HG03558 (cell line): Measurements from ENCODE around the gene OGA.

Experiments used
- ATAC-seq: cut with Tn5 transposase; IDR thresholded peaks from one replicate; pipeline ENCODE4 v1.9.1; 2021; ENCODE audit warnings: moderate number of reproducible peaks; ENCODE audit not compliant: unreplicated experiment; ENCODE audit errors: extremely low read depth

The OGA gene

DNA sequence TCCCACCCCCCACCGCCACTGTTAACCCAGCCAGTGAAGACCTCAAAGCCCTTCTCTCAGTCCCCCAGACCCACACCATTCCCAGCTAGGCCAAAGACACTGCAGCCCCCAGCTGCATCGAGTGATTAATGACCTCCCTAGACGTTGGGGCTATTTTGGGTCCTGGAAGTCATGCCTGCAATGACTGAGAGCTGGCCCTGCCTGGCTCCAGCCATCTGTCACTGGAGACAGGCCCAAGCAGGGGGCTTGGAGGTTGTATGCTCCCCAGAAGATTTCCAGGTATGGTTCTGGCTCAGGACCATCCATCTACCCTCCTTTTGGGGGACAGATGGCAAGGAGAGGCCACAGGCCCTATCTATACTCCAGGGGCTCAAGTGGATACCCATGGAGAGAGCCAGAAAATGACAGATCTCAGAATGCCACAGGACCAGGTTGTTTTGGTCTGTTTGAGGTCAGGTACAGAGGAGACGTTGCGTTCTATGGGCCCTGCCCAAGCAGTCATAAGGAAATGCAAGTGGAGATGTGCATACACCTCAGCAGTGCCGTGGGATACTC lies 20.2 kb upstream of the OGA start:
- ATAC-seq = no peak

DNA sequence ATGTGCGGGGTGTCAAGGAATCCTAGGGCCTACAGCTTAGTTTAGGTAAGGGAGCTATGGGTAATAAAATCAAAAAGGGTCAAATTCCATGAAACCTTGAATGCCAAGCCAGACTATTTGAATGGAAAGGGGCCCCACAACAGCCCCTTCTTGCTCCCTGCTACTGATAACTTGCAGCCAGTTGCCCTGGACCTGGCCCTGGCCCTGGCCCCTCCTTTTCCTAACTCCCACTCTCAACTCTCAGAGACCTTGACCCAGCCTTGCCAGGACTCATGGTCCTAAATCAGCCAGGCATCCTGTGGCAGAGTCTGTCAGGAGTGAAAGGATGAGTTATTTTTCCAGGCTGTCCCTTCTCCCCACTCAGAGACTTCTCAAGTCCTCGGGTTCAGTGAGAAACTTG lies 19.5 kb upstream of the OGA start:
- no peak for ATAC-seq

DNA sequence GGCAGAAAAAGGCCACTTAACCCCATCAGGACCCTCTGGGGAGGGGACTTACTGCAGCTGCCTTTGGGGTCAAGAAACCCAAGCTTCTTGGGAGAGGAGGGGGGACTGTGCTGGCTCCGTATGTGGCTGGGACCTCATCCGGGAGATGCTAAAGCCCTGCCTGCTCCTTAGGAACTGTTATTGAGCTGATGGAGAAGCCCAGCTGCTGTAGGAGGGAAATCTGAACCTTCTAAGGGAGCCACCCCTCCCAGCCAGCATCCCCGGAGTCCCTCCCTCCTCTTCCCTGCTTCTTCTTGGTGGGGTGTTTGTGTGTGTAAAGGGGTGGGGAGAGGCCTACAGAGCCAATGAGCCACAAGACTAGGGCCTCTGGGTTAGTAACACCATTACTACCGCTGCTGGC lies 17.1 kb upstream of the OGA start:
- no peak for ATAC-seq

DNA sequence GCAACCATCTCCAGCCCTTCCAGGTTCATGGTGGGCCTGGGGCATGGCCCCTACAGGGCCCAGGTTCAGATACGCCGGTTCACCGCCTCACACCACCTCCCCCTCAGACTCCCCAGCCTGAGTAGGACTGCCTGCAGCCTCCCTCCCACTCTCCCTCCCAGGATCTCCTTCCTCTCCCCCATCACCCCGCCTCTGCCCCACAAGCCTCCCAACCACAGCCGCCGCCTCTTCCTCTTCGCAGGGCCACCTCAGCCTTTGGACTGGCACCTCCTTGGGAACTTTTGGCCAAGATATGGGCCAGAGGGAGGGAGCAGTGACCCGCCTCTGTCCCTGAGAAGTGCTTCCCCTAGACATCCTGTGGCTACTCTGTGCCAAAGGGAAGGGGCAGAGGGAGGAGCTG lies 16.1 kb upstream of the OGA start:
- no peak for ATAC-seq

DNA sequence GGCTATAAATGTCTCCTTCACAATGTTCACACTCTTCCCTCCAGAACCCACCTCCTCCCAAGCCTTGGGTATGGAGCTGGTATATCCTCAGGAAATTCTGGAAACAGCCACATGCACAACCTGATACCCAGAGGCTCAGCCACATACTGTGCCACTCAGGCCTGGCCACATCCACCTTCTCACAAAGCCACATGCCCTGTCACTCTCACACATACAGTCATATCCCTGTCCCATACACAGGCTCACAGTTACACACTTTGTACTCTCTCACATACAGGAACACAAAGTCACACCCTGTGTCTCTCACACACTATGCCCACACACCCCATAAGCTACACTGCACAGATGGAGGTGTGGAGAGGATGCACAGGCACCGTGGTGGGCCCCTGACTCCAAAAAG lies 15.2 kb upstream of the OGA start:
- ATAC-seq = no peak

DNA sequence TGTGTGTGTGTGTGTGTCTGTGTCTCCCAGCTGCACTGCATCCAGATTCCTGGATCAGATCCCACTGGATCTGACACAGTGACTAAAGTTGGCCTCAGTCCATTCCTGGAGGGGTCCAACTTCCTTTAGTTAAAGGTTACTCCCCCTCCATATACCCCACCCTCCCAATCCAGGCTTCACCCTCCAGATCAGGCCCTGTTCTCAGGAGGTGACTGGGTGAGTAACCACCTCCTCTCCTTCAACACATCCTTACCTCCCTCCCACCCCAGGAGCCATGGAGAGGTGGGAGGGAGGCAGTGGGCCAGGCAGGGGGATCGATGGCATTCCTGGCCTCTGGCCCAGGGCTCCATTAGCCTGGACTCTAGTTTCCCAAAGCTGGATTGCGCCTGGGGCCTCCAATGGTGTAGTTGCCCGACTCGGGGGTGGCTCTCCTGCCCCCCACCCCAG lies 14.1 kb upstream of the OGA start:
- ATAC-seq = no peak

DNA sequence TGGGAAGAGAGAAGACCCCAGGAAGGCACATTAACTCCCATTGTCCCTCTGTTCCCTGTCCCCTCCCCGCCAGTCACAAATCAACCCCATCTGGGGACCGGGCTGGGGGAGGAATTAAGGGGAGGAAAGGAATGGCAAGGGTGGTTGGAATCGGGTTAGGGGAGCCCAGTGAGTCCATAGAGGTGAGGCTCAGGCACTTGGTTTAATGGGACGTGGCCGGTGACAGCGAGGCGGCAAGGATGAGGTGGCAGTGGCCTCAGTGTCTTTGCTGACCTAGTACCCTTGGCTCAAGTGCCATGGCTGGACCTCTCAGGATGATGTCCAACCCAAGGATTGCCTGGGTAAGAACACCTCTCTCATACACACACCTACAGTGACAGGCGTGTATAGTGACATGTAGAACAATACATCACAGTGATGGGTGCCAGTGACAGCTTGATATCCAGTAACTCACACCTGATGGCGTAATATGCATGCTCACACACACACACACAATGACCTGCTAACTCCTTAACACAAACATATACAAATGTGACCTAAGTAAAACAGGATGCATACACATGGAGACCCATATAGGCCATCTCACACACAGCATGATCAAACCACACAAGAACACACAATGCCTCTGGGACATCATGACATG lies 13.0 kb upstream of the OGA start:
- ATAC-seq = no peak

DNA sequence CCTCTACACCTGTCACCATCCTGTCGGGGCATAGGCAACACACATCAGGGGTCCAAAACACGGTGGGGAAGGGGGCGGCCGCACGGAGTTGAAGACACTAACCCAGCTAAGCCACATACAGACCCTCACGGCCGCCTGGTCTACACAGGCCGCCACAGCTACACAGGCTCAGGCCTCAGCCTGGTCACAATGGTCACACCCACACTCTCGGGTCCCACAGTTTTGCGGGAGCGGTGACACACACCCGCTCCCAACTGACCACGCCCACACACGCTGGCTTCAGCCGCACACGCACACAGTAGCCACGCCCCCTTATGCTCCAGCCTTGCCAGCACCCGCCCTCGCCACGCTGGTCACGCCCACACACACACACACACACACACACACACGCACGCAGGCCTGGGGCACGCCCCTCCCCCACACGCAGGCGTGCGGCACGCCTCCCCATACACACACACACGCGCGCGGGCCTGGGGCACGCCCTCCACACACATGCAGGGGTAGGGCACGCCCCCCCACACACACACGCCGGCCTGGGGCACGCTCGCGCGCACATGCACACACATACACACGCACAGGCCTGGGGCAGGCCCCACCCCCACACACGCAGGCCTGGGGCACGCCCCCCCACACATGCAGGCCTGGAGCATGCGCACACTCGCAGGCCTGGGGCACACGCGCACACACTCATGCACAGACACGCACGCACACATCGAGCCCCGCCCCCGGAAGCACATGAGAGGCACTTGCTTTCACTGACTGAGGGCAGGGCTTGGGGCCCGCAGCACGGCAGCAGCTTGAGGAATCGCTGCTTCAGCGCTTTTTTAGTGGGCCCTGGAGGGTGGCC lies 12.3 kb upstream of the OGA start:
- peak; percentile 29 for ATAC-seq

DNA sequence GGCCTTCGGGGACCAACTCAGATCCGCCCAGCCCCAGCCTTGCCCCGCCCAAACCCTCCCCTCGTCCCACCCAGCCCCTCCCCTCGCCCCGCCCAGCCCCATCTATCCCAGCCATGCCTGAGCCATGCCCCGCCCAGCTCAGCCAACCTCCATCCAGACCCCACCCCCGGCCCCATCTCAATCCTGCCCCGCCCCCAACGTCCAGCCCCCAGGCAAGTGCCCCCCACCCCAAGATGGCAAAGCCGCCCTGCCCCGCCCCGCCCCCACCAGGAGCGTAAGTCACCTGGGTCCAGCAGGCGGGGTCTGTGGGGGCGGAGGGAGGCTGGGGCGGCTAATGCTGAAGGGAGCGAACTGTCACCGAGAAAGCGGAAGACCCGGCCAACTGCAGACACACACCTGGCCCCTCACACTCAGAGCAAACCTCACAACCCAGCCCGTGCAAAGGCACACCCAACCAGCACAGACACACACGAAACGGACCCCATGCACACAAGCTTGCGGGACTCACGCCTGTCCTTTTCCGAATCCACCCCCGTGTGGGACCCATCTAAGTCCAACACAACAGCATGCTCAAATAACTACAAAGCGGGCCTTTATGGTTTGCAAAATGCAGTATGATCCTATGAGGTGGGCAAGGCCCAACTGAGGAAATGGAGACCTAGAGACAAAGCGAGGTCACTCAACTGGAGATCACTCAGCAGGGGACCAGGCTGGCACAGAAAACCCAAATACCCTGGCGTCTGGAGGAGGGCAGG lies 11.5 kb upstream of the OGA start:
- ATAC-seq = peak; percentile 19

DNA sequence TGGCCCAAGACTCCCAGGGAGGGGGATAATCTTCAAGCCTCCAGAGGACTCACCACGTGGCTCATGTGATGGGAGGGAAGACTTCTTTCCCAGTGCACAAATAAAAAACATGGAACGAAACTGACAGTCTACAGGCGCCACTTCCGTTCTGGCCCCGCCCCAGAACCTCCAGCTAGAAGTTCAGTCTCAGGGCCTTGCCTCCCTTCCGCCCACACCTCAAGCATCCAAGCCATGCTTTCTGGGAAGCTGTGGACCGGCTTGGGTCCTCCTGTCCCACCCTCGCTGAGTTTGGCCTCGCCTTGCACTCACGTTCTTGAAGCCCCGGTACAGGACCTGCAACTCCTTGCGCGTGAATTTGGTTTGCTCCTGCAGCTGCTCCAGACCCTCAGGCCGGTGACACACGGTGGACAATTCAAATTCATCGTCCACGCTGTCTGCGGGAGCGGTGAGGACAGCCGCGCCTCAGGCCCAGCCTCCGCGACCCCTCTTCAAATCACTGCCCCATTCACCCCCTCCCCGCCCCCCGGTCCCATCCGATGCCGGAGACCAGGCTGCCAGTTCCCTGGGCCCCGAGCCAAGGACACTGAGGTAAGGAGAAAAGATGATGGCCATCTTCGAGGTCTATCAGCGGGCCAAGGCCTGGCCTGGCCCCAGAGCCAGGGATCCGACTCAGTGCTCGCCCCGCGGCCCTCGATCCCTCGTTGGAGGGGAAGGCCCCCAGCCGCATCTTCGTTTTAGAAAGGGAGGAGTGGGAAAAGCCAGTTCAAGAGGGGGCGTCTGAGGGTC lies 10.7 kb upstream of the OGA start:
- no peak for ATAC-seq

DNA sequence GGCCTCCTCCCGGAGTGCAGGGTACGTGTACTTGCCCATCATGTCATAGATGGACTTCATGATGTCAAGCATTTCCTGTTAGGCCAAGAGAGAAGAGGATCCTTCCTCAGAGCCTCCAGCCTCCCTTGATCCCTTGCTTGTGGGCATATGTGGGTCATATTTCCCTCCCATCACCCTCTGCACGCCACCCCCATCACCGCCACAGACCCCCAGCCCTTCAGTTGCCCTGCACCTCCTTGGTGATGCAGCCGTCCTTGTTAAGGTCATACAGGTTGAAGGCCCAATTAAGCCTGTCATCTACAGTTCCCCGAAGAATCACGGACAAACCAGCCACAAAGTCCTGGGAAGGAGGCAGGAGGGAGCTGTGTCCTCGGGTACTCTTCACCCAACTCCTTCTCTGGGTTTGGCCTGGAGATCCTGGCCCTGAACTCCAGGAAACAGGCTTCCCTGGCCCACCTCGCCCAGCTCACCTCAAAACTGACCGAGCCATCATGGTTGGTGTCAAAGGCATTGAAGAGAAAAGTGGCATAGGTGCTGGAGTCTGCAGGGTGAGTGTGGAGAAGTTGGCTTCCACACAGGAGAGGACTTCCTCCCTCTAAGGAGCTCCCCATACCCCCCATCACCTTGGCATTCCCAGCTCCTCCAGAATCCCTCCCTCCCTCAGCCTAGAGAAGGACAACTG lies 9.8 kb upstream of the OGA start:
- no peak for ATAC-seq

DNA sequence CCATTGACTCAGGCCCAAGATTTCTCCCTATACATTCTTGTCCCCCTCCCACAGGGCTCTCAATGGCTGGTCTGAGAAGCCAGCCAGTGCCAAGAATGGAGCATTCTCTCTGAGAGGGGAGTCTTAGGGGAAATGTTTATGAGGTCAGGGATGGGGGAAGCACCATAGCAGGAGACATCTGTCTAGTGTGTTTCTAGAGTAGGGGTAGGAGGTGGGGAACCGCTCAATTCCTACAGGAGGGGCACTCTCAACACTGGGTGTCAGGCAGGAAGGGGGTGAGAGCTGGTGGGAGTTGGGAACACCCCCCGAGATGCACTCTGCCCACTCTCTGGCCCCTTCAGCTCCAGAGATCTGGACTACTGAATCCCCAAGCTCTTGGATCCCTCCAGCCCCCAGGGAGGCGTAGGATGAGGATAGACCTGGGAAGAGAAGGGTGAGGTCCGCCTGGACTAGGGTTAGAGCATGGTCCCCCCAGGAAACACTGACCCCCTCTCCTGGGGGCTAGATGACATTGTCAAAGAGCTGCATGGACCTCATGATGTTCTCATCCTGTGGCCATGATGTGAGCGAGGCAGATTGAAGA lies 8.7 kb upstream of the OGA start:
- ATAC-seq = no peak

DNA sequence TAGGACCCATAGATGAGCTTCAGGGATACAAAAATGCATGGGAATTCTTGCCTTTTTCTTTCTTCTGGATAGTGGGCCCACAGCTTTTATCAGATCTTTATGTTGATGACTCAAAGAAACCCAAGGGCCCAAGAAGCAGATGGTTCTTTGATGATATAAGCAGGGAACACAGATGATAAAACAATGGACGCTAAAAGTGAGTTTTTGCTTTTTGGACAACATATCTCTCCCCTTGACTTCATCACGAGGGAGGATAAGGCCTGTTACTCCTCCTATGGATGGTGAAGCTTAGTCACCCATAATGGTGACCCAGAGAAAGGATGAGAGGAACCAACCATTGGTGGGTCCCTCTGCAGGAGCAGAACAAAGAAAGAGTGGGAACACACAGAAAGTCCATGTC lies 6.5 kb upstream of the OGA start:
- ATAC-seq = no peak

DNA sequence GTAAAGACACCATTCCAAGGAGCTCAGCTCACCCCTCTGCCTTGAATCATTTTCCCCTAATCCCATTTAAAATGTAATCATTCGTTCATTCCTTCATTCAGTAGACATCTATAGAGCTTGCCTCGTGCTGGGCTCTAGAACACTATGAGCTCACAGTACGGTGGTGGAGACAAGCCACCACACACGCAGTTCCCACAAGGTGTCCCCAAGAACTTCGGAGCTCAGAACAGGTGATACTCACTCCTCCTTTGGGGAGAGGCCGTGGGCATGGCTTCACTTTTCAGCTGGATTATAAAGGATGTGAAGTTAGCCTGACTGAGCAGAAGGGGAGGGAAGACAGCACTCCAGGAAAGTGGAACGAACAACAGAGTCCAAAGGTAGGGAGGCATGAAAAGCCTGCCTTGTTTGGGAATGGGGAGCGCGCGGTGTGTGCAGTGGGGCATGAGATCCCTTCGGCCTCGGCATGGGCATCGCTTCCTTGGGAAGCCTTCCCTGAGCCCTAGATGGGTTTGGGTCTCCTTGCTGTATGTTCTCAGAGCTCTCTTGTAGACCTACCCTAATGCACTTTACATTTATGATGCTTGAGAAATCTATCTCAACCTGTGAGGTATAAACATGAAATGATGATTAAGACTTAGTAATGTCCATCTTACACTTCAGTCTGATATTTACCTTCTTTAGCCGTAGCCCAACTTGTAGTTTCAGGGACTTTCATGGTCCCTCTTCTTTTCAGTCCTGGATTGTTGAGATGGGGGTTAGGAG lies 809 bp upstream of the OGA start:
- ATAC-seq = no peak

DNA sequence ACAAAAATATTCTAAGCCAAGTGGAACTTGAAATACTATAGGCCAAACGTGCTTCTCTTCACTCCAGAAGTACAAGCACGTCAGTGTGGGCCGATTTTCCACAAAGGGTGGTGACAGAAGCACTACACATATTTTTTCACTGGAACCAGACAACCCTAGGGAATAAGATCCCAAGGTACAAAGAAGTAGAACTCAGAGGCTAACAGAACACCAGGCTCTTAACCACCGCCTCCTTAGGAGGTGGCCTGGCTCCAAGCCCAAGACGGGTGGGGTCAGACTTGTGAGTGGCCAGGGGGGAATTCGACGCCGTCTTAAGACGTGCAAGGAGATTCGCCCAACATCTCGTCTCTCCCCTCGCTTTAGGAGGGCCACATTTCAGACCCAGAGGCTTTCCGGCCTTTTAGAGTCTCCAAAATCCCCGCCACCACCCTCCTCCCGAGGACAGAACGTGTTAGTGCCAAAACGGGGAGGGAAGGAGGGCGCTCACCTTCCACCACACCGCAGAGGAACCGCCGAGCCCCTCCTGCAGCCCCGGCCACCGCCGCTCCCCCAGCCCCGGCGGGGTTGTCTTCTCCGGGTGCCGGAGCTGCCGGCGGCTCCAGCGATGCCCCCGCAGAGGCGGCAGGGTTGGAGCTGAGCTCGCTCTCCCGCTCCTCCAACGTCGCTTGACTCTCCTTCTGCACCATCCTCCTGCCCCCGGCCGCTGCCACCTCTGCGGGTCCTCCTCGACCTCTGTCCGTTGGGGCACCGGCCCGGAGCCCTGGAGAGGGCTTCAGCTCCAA lies 716 bp downstream of the OGA start:
- ATAC-seq = no peak

DNA sequence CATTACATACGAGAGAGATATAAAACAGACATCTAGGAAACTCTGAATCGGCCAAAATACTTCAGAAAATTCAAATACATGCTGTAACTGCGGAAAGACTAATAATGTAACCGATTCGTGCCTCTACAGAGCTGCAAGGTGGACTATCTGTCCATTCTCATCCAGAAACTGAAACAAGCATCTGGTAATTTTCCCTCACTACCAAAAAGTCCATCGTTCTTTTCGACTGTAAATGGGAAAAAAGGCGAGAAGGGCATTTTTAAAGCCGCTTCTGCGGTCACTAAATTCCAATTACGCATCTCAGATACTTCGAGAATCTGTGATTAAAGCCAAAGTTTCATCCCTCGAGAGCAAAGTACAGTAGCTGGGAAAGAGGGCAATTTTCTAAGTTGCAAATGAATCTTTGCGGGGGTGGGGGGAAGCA lies 1.3 kb downstream of the OGA start:
- ATAC-seq = no peak

DNA sequence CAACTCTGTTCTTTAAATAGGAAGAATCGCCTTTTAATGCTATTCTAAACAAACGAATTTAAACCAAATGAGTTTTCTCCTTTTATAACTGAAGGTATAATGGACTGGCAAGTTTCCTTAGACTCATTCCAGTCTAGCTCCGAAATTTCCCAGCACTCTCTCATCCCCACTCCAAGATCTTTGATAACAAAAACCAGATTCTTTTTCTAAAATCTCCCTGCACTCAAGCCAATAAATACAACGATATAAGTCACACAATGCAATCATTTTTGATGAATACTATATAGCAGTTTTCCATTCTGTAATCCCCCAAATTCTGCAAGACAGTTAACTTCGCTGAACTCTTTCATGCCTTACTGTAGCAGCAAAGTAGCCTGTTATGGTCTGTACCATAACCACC lies 1.9 kb downstream of the OGA start:
- ATAC-seq = no peak
